Pulmonary artery endothelial cell (primary cell): ENCODE data around the gene NPAS4. TPM values are rescaled to one million over a fixed set of nuclear protein-coding genes. Genes with fewer than 3 reads are reported as not detected.
"Not testable (repeated sequence)": the region's sequence is repeated elsewhere in the genome, so short reads cannot be mapped to it uniquely, and the experiment has no call there.

Experiments used
- DNase-seq: peaks from one replicate; pipeline ENCODE4 v3.0.0-alpha.2; 2011; ENCODE audit warnings: low read depth, low spot score
- total RNA-seq: library from RNA; depleted of rRNA; stranded (reverse); fragments of >200 nt; gene quantifications from 2 replicates; pipeline ENCODE4 v1.2.3, GENCODE V29; 2014

NPAS4 gene
- total RNA-seq, 1 donor from 2014 or later = not detected

- DNase-seq = no peak
These were observed 33.4 kb downstream of the NPAS4 start for GRCh38 chr11:66454247-66454646.

- no peak for DNase-seq
These were observed 34.0 kb downstream of the NPAS4 start for GRCh38 chr11:66454828-66455227.

GRCh38 chr11:66457826-66458225 is 37.0 kb downstream of the NPAS4 start:
- no peak for DNase-seq

DNA sequence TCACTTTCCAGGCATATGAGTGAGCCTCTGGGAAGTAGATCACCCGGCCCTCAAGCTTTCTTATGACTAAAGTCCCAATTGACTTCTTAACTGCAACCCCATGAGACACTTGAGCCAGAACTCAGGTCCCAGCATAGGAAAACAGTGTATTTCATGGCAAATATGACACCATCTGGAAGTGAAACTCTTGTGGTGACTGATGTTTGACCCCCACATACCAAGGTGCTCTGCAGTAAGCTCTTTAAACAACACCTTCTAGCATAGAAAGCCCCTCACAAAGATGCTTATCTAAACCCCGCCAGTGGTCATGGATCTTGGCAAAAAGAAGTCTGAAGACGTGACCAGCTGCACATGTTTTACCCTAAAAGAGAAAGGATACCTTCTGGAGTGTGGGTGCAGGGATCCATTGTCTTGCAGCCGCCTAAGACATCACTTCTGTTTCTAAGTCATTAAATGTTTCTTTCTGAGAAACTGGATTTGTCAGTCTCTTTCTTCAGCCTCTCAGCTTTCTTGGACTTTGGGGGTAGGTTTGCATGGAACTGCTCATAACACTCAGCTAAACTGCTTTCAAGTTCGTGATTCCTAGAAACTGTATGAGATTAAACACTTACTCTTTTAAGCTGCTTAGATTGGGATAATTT is 38.4 kb downstream of the NPAS4 start:
- DNase-seq = no peak

DNA sequence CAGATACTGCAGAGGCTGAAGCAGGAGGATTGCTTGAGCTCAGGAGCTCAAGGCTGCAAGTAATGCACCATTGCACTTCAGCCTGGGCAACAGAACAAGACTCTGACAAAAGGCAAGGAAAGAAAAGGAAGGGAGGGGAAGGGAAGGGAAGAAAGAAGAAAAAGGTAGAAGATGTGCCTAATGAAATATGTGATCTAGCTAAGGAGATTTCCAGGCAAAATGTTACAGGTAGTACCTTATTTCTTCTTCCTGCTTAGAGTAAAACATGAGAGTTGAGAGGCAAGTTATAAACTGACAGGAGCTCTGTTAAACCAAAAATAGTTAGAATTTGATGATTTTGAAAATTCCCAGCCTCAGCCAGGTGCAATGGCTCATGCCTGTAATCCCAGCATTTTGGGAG is 41.2 kb downstream of the NPAS4 start:
- no peak for DNase-seq

DNA sequence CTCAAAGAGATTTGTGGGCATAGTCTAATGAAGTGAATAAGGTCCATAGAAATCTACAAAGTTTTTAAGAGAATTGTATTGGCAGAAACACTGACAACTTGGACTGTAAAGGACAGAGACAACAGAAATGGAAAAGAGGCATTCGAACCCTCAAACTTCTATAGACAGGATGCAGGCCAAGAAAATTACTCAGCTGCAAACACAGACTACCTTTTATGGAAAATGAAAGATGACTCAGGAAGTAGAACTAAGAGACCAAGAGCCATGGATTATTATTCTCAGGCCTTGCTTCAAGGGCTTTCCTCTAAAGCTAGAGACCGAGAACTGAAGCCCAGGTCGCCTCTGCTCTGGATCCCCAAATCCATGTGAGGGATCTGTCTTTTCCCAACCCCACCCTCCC is 42.1 kb downstream of the NPAS4 start:
- no peak for DNase-seq

- not testable (repeated sequence) for DNase-seq
These were observed 43.3 kb downstream of the NPAS4 start for GRCh38 chr11:66464116-66464515.

DNA sequence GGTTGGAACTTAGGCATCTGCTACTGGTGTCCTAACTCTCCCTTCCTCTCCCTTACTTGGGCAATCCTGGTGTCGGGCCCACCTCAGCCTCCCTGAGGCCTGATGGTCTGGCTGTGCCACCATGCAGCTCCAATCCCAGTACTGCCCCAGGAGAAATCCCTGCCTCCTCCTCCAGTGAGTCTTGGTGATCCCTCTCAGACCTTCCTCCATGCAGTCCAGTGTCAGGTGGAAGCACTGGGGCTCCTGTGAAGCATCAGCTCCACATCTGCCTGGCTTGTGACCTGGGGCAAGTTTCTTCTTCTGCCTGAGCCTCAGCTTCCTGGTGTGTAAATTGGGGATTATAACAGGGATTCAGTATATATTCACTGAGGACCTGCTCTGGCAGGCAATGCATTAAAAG is 44.1 kb downstream of the NPAS4 start:
- no peak for DNase-seq

- no peak for DNase-seq
These were observed 44.8 kb downstream of the NPAS4 start for GRCh38 chr11:66465373-66466224.

GRCh38 chr11:66466225-66467033 is 45.6 kb downstream of the NPAS4 start, which contains the start of gene PELI3:
TSS of gene PELI3 (plus strand) at chr11:66466905. CDS start at chr11:66468129, 1,224 bp downstream.
- DNase-seq = peak; percentile 55

GRCh38 chr11:66467034-66467659 is 46.3 kb downstream of the NPAS4 start:
- DNase-seq = no peak

GRCh38 chr11:66467756-66468155 is 46.9 kb downstream of the NPAS4 start:
- DNase-seq = no peak

- no peak for DNase-seq
These were observed 47.9 kb downstream of the NPAS4 start for GRCh38 chr11:66468691-66469090.

- DNase-seq = no peak
These were observed 48.6 kb downstream of the NPAS4 start for GRCh38 chr11:66469441-66469840.

DNA sequence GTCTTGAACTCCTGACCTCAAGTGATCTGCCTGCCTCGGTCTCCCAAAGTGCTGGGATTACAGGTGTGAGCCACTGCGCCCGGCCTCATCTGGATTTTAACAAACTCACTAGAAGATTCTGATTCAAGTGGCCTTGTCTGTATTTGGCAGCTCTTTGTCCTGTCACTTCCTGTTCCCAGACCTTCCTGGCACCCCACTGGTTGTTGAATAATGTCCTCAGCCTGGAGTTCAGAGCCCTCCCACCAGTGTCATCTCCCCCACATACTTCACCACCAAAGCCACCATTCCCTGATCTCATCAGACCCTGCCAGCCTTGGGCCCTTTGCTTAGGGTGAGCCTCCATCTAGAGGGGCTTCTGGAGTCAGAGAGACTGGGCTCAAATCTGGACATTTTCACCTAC is 49.2 kb downstream of the NPAS4 start:
- DNase-seq = no peak

DNA sequence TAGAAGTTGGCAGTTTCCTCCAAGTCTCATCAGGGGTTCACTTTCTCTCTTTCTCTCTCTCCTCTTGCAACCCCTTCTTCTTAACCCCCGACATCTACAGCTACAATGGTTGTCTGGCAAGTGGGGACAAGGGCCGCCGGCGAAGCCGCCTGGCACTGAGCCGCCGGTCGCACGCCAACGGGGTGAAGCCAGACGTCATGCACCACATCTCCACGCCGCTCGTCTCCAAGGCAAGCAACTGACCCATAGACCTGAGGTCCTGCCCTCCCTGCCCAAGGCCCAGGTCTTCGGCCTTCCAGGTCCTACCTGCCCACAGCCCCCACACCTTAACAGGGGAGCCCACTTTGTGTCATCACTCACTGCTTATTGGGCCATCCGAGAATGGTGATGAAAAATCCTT is 50.3 kb downstream of the NPAS4 start:
- no peak for DNase-seq

DNA sequence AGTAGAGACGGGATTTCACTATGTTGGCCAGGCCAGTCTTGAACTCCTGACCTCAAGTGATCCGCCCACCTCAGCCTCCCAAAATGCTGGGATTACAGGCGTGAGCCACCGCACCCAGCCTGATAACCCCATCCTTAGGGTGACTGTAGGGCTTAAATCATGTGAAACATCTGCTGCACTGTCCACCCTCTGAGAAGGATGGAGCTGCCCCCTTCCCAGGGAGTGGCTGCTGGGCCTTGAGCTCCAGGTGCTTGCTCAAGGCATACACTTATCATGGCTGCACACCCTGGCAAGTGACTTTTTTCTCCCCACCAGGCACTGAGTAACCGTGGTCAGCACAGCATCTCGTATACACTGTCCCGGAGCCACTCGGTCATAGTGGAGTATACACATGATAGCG is 51.2 kb downstream of the NPAS4 start:
- DNase-seq = no peak

DNA sequence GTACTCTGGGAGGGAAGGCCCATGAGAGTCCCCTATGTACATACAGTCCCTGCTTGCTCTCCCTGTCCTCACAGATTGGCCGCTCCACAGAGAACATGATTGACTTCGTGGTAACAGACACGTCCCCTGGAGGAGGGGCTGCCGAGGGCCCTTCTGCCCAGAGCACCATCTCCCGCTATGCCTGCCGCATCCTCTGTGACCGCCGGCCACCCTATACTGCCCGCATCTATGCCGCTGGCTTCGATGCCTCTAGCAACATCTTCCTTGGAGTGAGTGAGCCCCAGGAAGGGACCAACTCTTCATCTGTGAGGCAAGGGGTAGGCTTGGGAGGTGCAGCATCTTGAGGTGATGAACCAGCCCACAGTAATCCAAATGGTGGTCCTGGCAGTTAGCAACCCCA is 52.3 kb downstream of the NPAS4 start:
- DNase-seq = no peak

- no peak for DNase-seq
These were observed 53.0 kb downstream of the NPAS4 start for GRCh38 chr11:66473608-66474515.

- DNase-seq = no peak
These were observed 54.7 kb downstream of the NPAS4 start for GRCh38 chr11:66475349-66476172.
